CD4-positive, alpha-beta T cell treated with Interleukin-10 for 1 hour (primary cell): ENCODE results near the gene G6PD.
"Not testable (repeated sequence)": the region's sequence is repeated elsewhere in the genome, so short reads cannot be mapped to it uniquely, and the experiment has no call there.

Source experiments
- DNase-seq: peaks from one replicate; pipeline ENCODE4 v3.0.0-alpha.2; 2020

Gene G6PD

GRCh38 chrX:154546354-154547244 lies at the start of gene G6PD:
G6PD (minus strand) TSS chrX:154546846; CDS start chrX:154546155, 691 bp downstream.
- peak; percentile 86 for DNase-seq

- no peak for DNase-seq
Observed at GRCh38 chrX:154595559-154596249, 49.1 kb upstream of the G6PD start.

GRCh38 chrX:154594491-154594890 lies 47.8 kb upstream of the G6PD start:
- DNase-seq, result no peak

- no peak for DNase-seq
Observed at GRCh38 chrX:154593201-154593600, 46.6 kb upstream of the G6PD start.

GRCh38 chrX:154592505-154592904 lies 45.9 kb upstream of the G6PD start:
- no peak for DNase-seq

GRCh38 chrX:154590415-154590814 lies 43.8 kb upstream of the G6PD start:
- not testable (repeated sequence) for DNase-seq

GRCh38 chrX:154584585-154585183 lies 38.0 kb upstream of the G6PD start, which contains the start of gene CTAG1A:
CTAG1A (plus strand) TSS chrX:154585133; CDS start chrX:154585207, 74 bp downstream.
- not testable (repeated sequence) for DNase-seq

- not testable (repeated sequence) for DNase-seq
Observed at GRCh38 chrX:154582994-154583393, 36.3 kb upstream of the G6PD start.

- DNase-seq, result not testable (repeated sequence)
Observed at GRCh38 chrX:154575076-154575475, 28.4 kb upstream of the G6PD start.

- not testable (repeated sequence) for DNase-seq
Observed at GRCh38 chrX:154573061-154573460, 26.4 kb upstream of the G6PD start.

- not testable (repeated sequence) for DNase-seq
Observed at GRCh38 chrX:154570361-154570760, 23.7 kb upstream of the G6PD start.

GRCh38 chrX:154562295-154562694 lies 15.6 kb upstream of the G6PD start:
- DNase-seq, result not testable (repeated sequence)

GRCh38 chrX:154560326-154560725 lies 13.7 kb upstream of the G6PD start:
- DNase-seq, result not testable (repeated sequence)

GRCh38 chrX:154558896-154559295 lies 12.2 kb upstream of the G6PD start:
- DNase-seq, result not testable (repeated sequence)

GRCh38 chrX:154558060-154558690 lies 11.5 kb upstream of the G6PD start:
- not testable (repeated sequence) for DNase-seq

- DNase-seq, result not testable (repeated sequence)
Observed at GRCh38 chrX:154552112-154552806, 5.6 kb upstream of the G6PD start.

- no peak for DNase-seq
Observed at GRCh38 chrX:154549766-154550165, 3.1 kb upstream of the G6PD start.

GRCh38 chrX:154548028-154548316 lies 1.3 kb upstream of the G6PD start:
- DNase-seq, result no peak

- peak; percentile 92 for DNase-seq
Observed at GRCh38 chrX:154547245-154548027, 790 bp upstream of the G6PD start, which contains the start of gene IKBKG. IKBKG (plus strand) TSS chrX:154547620; CDS start chrX:154552003, 4,383 bp downstream.

- no peak for DNase-seq
Observed at GRCh38 chrX:154545673-154546274, 872 bp downstream of the G6PD start.
